LHCN-M2 (cell line): ENCODE measurements around the gene LRRC63. TPM values are rescaled to one million over a fixed set of nuclear protein-coding genes. Genes with fewer than 3 reads are reported as not detected.
"Not testable (repeated sequence)": the region's sequence is repeated elsewhere in the genome, so short reads cannot be mapped to it uniquely, and the experiment has no call there.

Experiments used
- DNase-seq: peaks from one replicate; pipeline ENCODE4 v3.0.0-alpha.2; 2012; ENCODE audit warnings: low read depth
- total RNA-seq: library from RNA; depleted of rRNA; stranded (reverse); fragments of >200 nt; gene quantifications from 2 replicates; pipeline ENCODE4 v1.2.3, GENCODE V29; 2014

LRRC63 gene
- total RNA-seq, 1 experiment from 2014 or later = not detected

GRCh38 chr13:46181377-46181839 lies 30.3 kb upstream of the LRRC63 start:
- DNase-seq = no peak

- no peak for DNase-seq
Observed at GRCh38 chr13:46181840-46182490, 29.8 kb upstream of the LRRC63 start, which contains the start of gene LCP1. Gene LCP1, minus strand, starts transcription at chr13:46182177. Its CDS starts 22,515 bp downstream, at chr13:46159662.

DNA sequence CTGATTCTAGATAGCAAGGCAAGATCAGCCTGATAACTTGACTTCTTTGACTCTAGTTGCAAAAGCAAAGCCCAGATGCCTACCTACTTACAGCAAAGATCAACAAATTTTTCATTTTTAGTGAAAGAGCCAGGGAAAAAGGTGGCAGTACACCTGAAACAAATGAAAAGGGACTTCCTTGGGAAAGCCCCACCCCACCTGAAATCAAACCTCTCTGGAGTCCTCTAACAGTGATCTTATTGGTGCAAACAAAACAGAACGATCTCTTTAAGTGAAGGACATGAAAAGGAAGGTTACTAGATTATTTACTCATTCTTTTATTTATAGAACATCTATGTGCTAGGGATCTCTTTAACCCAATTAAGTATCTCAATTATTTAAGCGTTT lies 29.2 kb upstream of the LRRC63 start:
- DNase-seq = no peak

DNA sequence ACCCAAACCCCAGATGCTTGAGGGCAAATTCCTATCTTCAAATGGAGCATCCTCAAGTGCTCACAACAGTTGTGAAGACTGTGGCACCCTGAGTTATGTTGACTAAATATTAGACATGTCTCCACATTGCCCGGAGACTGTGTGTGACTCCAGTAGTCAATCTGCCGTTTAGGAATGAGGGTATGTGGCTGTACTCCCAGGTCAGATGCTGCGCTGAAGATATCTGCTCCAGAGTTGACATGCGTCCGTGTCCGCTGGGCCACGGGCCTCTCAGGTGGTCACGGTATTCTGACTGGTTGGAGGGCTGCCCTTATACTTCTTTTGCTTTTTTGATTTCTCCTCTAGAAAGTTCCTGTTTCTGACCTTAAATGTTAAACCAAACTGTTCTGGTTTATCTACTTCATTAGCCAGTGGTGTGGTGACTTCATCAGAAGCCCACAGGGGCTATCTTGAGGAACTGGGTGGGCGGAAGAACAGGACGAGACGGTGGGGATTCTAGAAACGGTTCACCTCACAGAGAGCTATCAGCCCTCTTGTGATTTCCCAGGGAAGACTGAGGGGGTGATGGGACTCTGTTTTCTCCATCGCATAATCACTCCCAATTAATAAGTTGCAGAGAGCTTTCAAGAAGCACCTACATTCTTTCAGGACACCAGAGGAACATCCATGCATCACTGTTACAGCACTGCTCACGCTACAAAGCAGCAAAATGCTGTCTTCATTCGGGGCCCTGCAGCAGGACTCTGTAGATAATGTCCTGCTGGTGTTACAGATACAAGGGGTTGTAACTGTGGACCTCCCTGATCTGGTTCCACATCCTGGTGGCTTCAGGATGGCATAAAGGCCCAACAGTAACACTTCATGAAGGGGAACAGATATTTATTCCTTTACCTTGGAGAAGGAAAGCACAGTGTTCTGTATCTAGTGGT lies 28.4 kb upstream of the LRRC63 start:
- DNase-seq = no peak

- DNase-seq = peak; percentile 2
Observed at GRCh38 chr13:46184277-46184699, 27.4 kb upstream of the LRRC63 start.

- no peak for DNase-seq
Observed at GRCh38 chr13:46185634-46186033, 26.1 kb upstream of the LRRC63 start.

DNA sequence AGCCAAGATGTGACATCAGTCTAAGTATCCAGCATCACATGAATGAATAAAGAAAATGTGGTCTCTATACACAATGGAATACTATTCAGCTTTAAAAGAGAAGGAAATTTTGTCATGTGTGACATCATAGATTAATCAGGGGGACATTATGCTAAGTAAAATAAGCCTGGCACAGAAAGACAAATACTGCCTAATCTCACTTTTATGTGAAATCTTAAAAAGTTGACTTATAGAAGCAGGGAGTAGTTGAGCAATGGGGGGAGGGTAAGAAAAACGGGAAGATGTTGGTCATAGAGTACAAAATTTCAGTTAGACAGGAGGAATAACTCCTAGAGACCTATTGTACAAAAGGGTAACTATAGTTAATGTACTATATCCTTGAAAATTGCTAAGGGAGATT lies 19.3 kb upstream of the LRRC63 start:
- DNase-seq = no peak

DNA sequence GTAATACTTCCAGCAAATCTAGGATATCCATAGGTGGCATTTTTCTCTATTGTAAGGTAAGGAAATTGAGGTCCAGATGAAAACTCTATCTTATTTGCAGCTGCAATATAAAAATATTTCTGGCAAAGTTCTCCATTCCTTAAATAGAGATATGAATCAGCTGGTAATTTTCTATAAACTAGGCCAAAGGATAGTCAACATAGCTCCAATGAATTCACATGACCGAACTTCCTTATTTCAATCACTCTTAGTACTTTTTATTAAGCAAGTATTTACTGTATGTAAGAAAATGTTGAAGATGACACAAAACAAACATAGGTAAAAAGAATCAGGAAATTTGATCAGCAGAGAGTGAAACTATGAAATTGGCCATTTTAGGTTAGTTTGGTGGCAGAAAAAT lies 16.7 kb upstream of the LRRC63 start:
- no peak for DNase-seq

DNA sequence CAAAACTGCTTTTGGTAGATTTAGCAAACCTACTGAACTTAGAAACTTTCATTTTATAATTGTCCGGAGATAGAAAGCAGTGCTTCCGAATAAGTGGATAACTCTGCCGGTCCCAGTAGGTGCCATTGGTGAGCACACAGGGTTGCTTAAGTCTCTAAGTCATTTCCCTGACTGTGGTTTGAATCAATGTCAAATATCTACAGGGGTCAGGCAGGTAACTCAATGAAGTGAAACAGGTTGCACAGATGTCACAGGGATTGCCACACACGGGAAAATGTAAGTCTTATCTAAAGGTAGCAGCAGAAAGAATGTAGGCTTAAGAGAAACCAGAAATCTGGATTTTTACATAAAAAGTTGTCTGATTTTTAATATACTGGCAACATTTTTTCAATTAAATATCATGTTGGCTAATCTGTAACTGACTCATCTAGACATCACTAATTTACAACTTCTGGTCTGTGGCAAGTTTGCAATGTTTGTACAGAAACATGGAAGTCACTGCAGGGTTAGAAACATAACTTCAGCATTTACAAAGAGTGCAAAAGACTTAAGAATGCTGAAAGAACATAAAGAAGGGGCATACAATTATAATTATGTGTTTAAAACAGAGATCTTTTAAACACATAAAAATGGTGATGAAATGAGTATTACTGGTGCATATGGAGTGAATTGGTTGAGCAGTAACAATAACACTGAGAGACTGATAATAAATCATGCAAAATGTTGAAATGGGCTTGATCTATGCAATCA lies 14.3 kb upstream of the LRRC63 start:
- DNase-seq = no peak

DNA sequence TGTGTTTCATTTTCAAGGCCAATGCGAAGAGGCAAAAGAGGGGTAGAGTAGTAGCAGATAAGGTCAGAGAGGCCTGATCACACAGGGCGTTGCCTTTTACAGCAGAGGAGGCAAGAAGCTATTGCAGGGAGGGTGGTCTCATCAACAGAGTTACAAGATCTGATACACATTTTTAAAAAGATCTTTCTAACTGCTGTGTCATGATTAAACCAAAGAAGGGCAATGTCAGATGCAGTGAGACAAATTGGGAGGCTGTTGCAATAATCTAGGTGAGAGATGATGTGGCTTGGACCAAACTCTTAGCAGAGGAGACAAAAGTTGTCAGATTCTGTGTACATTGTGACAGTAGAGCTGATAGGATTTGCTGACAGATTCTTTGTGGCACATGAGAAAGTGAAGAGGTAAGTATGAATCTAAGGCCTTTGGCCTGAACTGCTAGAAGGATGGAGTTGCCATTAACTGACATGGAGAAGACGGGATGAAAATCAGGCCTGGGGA lies 13.0 kb upstream of the LRRC63 start:
- DNase-seq = no peak

GRCh38 chr13:46202188-46202795 lies 9.4 kb upstream of the LRRC63 start:
- DNase-seq = no peak

DNA sequence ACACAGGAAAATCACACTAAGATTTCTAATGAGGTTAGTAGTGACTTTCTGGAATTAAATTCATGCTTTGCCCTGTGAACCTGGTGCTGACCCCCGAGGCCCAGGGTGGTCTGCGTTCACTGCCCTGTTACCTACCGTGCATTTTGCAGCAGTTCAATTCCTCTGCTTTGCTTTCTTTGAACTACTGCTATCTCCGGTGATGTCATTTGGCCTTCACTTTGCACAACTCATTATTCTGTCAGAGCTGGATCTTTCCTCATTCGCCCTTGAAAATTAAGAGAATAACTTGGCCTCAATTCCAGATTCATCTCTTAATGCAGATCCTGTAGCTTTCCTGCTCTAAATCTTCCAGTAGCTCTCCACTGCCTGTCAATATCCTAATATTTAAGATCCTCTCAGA lies 8.8 kb upstream of the LRRC63 start:
- no peak for DNase-seq

- DNase-seq = no peak
Observed at GRCh38 chr13:46206143-46206542, 5.6 kb upstream of the LRRC63 start.

- no peak for DNase-seq
Observed at GRCh38 chr13:46207828-46208227, 3.9 kb upstream of the LRRC63 start.

DNA sequence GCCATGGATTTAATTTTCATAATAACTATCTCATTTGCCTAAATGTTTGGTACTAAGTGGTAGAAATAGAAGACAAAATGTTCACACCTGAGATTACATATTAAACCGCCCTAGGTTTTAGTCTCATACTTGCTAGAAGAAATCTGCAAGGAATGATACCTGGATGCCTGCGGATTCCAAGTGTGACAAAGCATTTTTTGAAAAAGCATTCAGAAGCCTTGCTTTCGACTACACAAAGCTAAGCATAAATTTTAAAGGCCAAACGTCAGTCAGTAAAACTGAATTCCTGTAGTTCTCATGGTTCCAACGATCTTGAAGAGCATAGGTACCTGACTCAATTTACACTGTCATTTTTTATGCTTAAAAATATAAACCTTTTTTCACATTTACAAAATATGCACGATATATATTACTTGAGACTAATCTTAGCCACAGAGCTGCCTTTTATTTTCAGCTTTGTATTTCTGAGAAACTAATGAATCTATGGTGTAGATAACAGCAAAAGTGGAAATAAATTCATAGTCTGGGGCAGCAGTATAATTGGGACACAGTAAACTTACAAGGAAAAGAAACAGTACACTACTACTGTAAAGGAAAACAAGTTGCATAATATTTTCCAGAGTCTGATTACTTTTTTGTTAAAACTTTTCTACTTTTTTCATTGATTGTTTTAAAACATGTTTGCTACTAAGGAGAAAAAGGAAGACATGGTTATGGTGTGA lies 1.2 kb upstream of the LRRC63 start:
- no peak for DNase-seq

- no peak for DNase-seq
Observed at GRCh38 chr13:46211116-46211482, 629 bp upstream of the LRRC63 start.

DNA sequence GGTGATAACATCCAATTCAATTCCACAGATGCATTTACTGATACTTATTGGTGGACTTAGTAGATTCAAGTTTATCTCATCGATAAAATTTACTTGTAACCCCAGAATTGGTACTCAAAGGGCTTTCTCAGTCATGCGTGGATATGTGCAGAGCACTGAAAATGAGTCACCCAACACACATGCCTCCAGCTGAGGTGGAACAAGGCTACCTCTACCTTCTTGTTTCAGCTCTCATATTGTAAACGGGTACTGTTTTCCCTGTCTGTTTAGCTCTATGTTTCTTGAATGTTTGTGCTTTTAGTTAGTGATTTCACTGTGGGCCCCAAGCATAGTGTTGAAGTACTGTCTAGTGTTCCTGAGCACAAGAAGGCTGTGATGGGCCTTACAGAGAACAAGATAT lies 1.5 kb downstream of the LRRC63 start:
- no peak for DNase-seq

GRCh38 chr13:46214741-46215140 lies 3.0 kb downstream of the LRRC63 start:
- DNase-seq = not testable (repeated sequence)

- DNase-seq = not testable (repeated sequence)
Observed at GRCh38 chr13:46220234-46220633, 8.5 kb downstream of the LRRC63 start.

DNA sequence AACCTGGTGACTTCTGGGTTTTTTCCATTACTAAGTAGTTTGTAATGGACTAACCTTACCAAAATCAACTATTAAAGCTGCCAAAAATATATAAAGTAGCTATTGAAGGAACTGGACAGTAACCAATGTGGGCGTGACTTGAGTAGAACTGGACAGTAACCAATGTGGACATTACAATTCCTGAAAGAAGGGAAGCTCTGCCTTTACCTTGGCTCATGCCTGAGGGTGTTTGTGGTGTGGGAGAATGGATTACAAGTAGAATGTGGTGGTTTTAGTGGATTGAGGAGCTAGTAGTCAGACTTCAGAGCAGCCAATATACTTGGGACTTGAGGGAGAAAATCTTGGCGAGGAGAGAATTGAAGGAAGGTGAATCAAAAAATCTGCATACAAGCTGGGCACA lies 17.5 kb downstream of the LRRC63 start:
- DNase-seq = no peak

GRCh38 chr13:46232281-46232680 lies 20.6 kb downstream of the LRRC63 start:
- DNase-seq = peak; percentile 2
